HCT116 (cell line): ENCODE results near the gene GTF2IRD2. TPM values are rescaled to one million over a fixed set of nuclear protein-coding genes. Genes with fewer than 3 reads are reported as not detected.
A peak's percentile ranks its signal among the peaks of the same experiment; 100 is the strongest.
"Not testable (repeated sequence)": the region's sequence is repeated elsewhere in the genome, so short reads cannot be mapped to it uniquely, and the experiment has no call there.

Experiments used
- ATAC-seq: fragments of 200-7000 bp; cut with Tn5 transposase; 2 replicates; pipeline ENCODE4 v1.9.1; 2020; ENCODE audit warnings: mild to moderate bottlenecking, moderate library complexity
- BruUV-seq: library from RNA; stranded (reverse); fragments of 400-500 nt; replicated peaks from 2 replicates; lab custom pipeline; 2021; lab: Mats Ljungman, UMichigan
- CTCF ChIA-PET: fragments of 300-600 bp; sonication (Branson Sonifier 250); formaldehyde crosslinking; loops from one replicate; lab custom pipeline; 2021; ENCODE audit warnings: antibody characterized with exemption; lab: Charles Lee
- POLR2A ChIA-PET: fragments of 300-600, 350-600 bp; sonication (Branson Sonifier 250); formaldehyde crosslinking; loops from one replicate; lab custom pipeline; 2021; ENCODE audit warnings: antibody characterized with exemption; lab: Charles Lee
- RAD21 ChIA-PET, 2 experiments: fragments of 300-600 bp; sonication (Branson Sonifier 250); formaldehyde crosslinking; loops; one replicate each; lab custom pipeline; 2023; ENCODE audit warnings: low total read pairs in 2 of 2; ENCODE audit not compliant: uncharacterized antibody in 2 of 2, unreplicated experiment in 2 of 2, low non-redundant PET in 1 of 2; lab: Charles Lee
- DNase-seq: peaks from one replicate; pipeline ENCODE4 v3.0.0-alpha.2; 2010; ENCODE audit warnings: low read depth, low spot score
- H2AFZ ChIP-seq: fragments of 200-600 bp; shearing (Covaris generic), sonication (generic); 2 replicates; pipeline ENCODE4 v1.6.1; 2017; ENCODE audit warnings: low read depth, mixed run types, mixed read lengths, antibody characterized with exemption, low read length; ENCODE audit not compliant: poor library complexity, severe bottlenecking
- H3K27ac ChIP-seq: 2 replicates; pipeline ENCODE4 v1.5.1; 2012; ENCODE audit warnings: low read depth, low read length
- H3K27me3 ChIP-seq: fragments of 200-600 bp; sonication (generic); 2 replicates; pipeline ENCODE4 v1.6.1; 2016; ENCODE audit warnings: mixed run types, low read length, mixed read lengths; ENCODE audit not compliant: insufficient read depth
- H3K36me3 ChIP-seq, 2 experiments: fragments of 200-500 bp in 1 of 2; fragments of 200-600 bp in 1 of 2; sonication (Bioruptor generic) in 1 of 2; sonication (generic) in 1 of 2; 2 replicates each; pipeline versions ENCODE4 v1.5.1 to v1.6.1; 2014 to 2016; ENCODE audit warnings: low read length in 2 of 2, inconsistent platforms in 1 of 2, mixed read lengths in 1 of 2, mixed run types in 1 of 2; ENCODE audit not compliant: insufficient read depth in 2 of 2, control insufficient read depth in 1 of 2
- H3K4me1 ChIP-seq, 2 experiments: fragments of 200-600 bp in 1 of 2; sonication (generic) in 1 of 2; 2 replicates each; pipeline versions ENCODE4 v1.5.1 to v1.6.1; 2012 to 2017; ENCODE audit warnings: low read length in 2 of 2, inconsistent platforms in 1 of 2, mild to moderate bottlenecking in 1 of 2, mixed read lengths in 1 of 2, mixed run types in 1 of 2, moderate library complexity in 1 of 2; ENCODE audit not compliant: insufficient read depth in 2 of 2, control insufficient read depth in 1 of 2
- H3K4me2 ChIP-seq: fragments of 200-600 bp; sonication (generic); 2 replicates; pipeline ENCODE4 v1.6.1; 2017; ENCODE audit warnings: mixed run types, low read length, mixed read lengths
- H3K4me3 ChIP-seq, 2 experiments: fragments of 200-600 bp in 1 of 2; sonication (generic) in 1 of 2; replicated peaks in 1 of 2; 2 replicates each; pipeline ENCODE4 v1.5.1; 2011 to 2016; ENCODE audit warnings: low read length in 2 of 2, control low read depth in 1 of 2, low read depth in 1 of 2, mild to moderate bottlenecking in 1 of 2, mixed read lengths in 1 of 2, mixed run types in 1 of 2
- H3K79me2 ChIP-seq: fragments of 200-600 bp; sonication (generic); 2 replicates; pipeline ENCODE4 v1.6.1; 2017; ENCODE audit warnings: mild to moderate bottlenecking, mixed run types, low read length, moderate library complexity, mixed read lengths; ENCODE audit not compliant: insufficient read depth
- H3K9ac ChIP-seq: fragments of 200-600 bp; sonication (generic); 2 replicates; pipeline ENCODE4 v1.6.1; 2016; ENCODE audit warnings: low read length, mixed read lengths
- H3K9me2 ChIP-seq: fragments of 200-600 bp; sonication (generic), shearing (Covaris generic); 2 replicates; pipeline ENCODE4 v1.6.1; 2017; ENCODE audit warnings: mixed run types, mild to moderate bottlenecking, moderate library complexity; ENCODE audit not compliant: insufficient read depth
- H3K9me3 ChIP-seq, 2 experiments: fragments of 200-500 bp in 1 of 2; fragments of 200-600 bp in 1 of 2; sonication (Bioruptor generic) in 1 of 2; sonication (generic) in 1 of 2; 2 replicates each; pipeline ENCODE4 v1.6.1; 2014 to 2017; ENCODE audit warnings: low read length in 2 of 2, mixed read lengths in 2 of 2, inconsistent platforms in 1 of 2, low read depth in 1 of 2, mild to moderate bottlenecking in 1 of 2, mixed run types in 1 of 2, moderate library complexity in 1 of 2; ENCODE audit not compliant: control insufficient read depth in 1 of 2, insufficient read depth in 1 of 2
- H4K20me1 ChIP-seq: fragments of 200-600 bp; sonication (generic), shearing (Covaris generic); 2 replicates; pipeline ENCODE4 v1.6.1; 2017; ENCODE audit warnings: mixed run types, mild to moderate bottlenecking, moderate library complexity; ENCODE audit not compliant: insufficient read depth
- EGR1 ChIP-seq: IDR thresholded peaks from 2 replicates; pipeline ENCODE4 v1.6.1; 2012; ENCODE audit warnings: low read depth
- FOSL1 ChIP-seq: IDR thresholded peaks from 2 replicates; pipeline ENCODE4 v1.6.1; 2012; ENCODE audit warnings: low read depth
- JUND ChIP-seq: IDR thresholded peaks from 2 replicates; pipeline ENCODE4 v1.6.1; 2012
- SP1 ChIP-seq: IDR thresholded peaks from 2 replicates; pipeline ENCODE4 v1.6.1; 2012; ENCODE audit warnings: low read depth
- intact Hi-C: fragments of 100-400 bp; cut with micrococcal nuclease; formaldehyde crosslinking; loops from 2 replicates; pipeline ENCODE4 v1.10.0; 2022
- total RNA-seq: library from RNA; stranded (reverse); gene quantifications from one replicate; pipeline ENCODE4 v1.2.1, GENCODE V29; 2021; ENCODE audit not compliant: unreplicated experiment

The GTF2IRD2 gene
- total RNA-seq, 1 experiment from 2014 or later = 9.2 TPM

DNA sequence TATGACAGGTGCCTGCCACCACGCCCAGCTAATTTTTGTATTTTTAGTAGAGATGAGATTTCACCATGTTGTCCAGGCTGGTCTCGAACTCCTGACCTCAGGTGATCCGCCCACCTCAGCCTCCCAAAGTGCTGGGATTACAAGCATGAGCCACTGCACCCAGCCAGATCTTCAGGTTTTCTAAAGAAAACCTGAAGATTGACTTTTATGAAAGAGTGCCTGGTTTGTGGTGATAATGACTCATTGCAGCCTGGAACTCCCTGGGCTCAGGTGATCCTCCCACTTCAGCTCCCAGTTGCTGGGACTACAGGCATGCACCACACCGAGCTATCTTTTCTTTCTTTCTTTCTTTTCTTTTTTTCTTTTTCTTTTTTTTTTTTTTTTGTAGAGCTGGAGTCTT, 52.8 kb downstream of the GTF2IRD2 start:
- H2AFZ ChIP-seq, intact Hi-C loops, DNase-seq, H3K36me3 ChIP-seq, RAD21 ChIA-PET, H3K79me2 ChIP-seq, H3K9me2 ChIP-seq, CTCF ChIA-PET, H3K9ac ChIP-seq, POLR2A ChIA-PET, H3K4me1 ChIP-seq, H3K9me3 ChIP-seq, H3K27me3 ChIP-seq, H4K20me1 ChIP-seq, H3K4me3 ChIP-seq: not testable (repeated sequence)
- peak overlapping the region; percentile 28; the same call in 1 of the 2 replicates for H3K4me2 ChIP-seq
- TF ChIP-seq JUND (peak; percentile 39; the same call in 1 of the 2 replicates), FOSL1 (peak; percentile 51), EGR1 (0 out of 2 replicates have a peak, but pooled peaks have one; percentile 59), SP1 (peak; percentile 26; the same call in 1 of the 2 replicates)
- H3K27ac ChIP-seq = peak overlapping the region; percentile 51
- ATAC-seq = peak; percentile 68
- TSS peak; percentile 97 for BruUV-seq

DNA sequence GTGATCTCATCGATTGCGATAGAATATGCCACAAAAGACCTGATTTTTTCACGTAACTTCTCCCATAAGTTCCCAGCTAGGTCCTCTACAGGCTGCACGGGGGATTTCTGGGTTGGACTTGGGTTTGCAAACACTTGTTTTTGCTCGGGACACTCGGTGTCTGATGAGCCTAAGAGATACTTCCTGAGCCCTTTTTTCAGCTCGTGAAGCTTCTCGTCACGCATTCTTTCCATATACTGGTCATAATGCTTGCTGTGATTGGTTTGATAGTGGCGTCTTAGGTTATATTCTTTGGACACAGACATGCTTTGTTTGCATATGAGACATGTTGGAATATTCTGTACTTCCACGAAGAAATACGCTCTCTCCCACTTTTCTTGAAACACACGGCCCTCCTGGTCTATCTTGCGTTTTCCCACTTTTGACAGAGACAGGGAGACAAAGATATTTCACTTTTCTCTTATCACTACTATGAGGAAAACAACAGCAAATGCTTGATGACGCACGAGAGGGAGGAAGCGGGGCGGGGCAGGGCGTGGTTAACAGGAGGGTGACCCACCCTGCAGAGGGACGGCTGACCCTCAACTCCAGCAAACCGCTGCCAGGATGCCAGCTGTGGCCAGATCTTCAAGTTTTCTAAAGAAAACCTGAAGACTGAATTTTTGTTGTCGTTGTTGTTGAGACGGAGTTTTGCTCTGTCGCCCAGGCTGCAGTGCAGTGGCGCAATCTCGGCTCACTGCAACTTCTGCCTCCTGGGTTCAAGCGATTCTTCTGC, 53.4 kb downstream of the GTF2IRD2 start:
- DNase-seq = not testable (repeated sequence)
- peak; percentile 66 for ATAC-seq

DNA sequence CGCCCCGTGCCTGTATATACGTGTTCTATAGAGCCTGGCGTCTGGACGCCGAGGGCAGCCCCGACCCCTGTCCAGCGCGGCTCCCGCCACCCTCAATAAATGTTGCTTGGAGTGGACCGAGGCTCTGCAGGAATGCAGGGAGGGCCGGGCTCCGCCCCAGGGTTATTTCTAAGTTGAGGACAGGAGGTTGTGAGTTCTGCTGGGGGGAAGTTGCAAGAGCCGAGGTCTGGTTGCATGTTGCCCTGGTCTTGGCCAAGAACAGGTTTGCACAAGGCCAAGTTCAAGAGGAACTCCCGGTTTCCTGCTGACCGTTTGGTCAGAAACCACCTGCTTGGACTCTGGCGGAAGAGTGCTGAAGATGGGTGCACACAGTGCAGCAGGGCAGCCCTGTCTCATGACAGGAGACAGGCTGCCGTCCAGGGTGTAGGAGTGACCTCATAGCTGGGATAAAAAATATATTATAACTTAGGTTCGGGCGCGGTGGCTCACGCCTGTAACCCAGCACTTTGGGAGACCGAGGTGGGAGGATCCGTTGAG, 62.1 kb downstream of the GTF2IRD2 start:
- POLR2A ChIA-PET, H3K9me3 ChIP-seq, DNase-seq, H4K20me1 ChIP-seq, H3K4me2 ChIP-seq, CTCF ChIA-PET, H3K79me2 ChIP-seq, H3K36me3 ChIP-seq, RAD21 ChIA-PET, H3K4me1 ChIP-seq, H3K27ac ChIP-seq, intact Hi-C loops, H2AFZ ChIP-seq, H3K9ac ChIP-seq, ATAC-seq, H3K4me3 ChIP-seq, H3K9me2 ChIP-seq, H3K27me3 ChIP-seq: not testable (repeated sequence)
- BruUV-seq = TSS peak; percentile 46

More for the DNA sequence above, 53.4 kb downstream of the GTF2IRD2 start:
- H3K4me1 ChIP-seq, H3K9me3 ChIP-seq, H3K9ac ChIP-seq, intact Hi-C loops, H3K79me2 ChIP-seq, H2AFZ ChIP-seq, H3K9me2 ChIP-seq, H3K27me3 ChIP-seq, POLR2A ChIA-PET, RAD21 ChIA-PET, BruUV-seq, H4K20me1 ChIP-seq, H3K36me3 ChIP-seq, CTCF ChIA-PET, H3K4me3 ChIP-seq: not testable (repeated sequence)
- H3K27ac ChIP-seq = peak overlapping the region; percentile 51
- TF ChIP-seq SP1 = 0 out of 2 replicates have a peak, but pooled peaks have one; percentile 6
- peak overlapping the region; percentile 28; the same call in 1 of the 2 replicates for H3K4me2 ChIP-seq
